GM12864 (cell line): Measurements from ENCODE around the gene MEOX2.

Source experiments
- DNase-seq: peaks from one replicate; pipeline ENCODE4 v3.0.0-alpha.2; 2011; ENCODE audit warnings: low read depth
- H3K4me3 ChIP-seq: 2 replicates; pipeline ENCODE4 v1.5.1; 2011; ENCODE audit warnings: mild to moderate bottlenecking, low read depth, low read length, control low read depth
- CTCF ChIP-seq: IDR thresholded peaks from 2 replicates; pipeline ENCODE4 v1.5.1; 2011; ENCODE audit warnings: low read depth, mild to moderate bottlenecking, moderate library complexity, low read length, control low read depth, inconsistent platforms; ENCODE audit errors: missing control alignments

MEOX2 gene

GRCh38 chr7:15686957-15687545 is 568 bp upstream of the MEOX2 start:
- H3K4me3 ChIP-seq = no peak overlapping the region
- no peak for DNase-seq
- TF ChIP-seq CTCF = no peak

GRCh38 chr7:15685358-15686294 is 857 bp downstream of the MEOX2 start:
- no peak overlapping the region for H3K4me3 ChIP-seq
- no peak for DNase-seq
- TF ChIP-seq CTCF = no peak

GRCh38 chr7:15684871-15685270 is 1.6 kb downstream of the MEOX2 start:
- no peak for DNase-seq
- TF ChIP-seq CTCF = no peak
- H3K4me3 ChIP-seq = no peak overlapping the region

- H3K4me3 ChIP-seq = no peak overlapping the region
- no peak for DNase-seq
- TF ChIP-seq CTCF = no peak
Measured at GRCh38 chr7:15684111-15684800, 2.2 kb downstream of the MEOX2 start.

- TF ChIP-seq CTCF = no peak
- DNase-seq = no peak
- no peak overlapping the region for H3K4me3 ChIP-seq
Measured at GRCh38 chr7:15682751-15683245, 3.7 kb downstream of the MEOX2 start.

- no peak overlapping the region for H3K4me3 ChIP-seq
- no peak for TF ChIP-seq CTCF
- DNase-seq = no peak
Measured at GRCh38 chr7:15682111-15682510, 4.4 kb downstream of the MEOX2 start.
